Activated T-cell treated with anti-CD3 and anti-CD28 coated beads for 24 hours (primary cell): ENCODE data around the gene GJA10.
"Not testable (repeated sequence)": the region's sequence is repeated elsewhere in the genome, so short reads cannot be mapped to it uniquely, and the experiment has no call there.

Experiments used
- DNase-seq: peaks from one replicate; pipeline ENCODE4 v3.0.0-alpha.2; 2020; ENCODE audit warnings: low read depth

Gene GJA10

DNA sequence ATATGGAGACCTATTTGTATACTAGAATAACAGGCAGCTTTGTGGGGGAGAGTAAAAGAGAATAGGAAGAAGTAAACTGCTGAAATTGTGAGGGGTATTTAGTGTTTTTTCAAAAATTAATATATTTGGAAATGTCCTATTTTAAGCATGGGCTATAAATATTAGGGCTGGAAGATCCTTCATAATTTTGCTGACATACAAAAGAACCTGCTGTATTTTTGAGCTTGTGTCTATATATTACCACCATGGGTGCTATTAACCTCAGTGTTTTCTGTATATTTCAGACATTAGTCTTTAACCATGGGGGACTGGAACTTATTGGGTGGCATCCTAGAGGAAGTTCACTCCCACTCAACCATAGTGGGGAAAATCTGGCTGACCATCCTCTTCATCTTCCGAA, at the start of gene GJA10:
TSS of gene GJA10 (plus strand) at position 301 of the 400 bp plus-strand sequence. CDS start at position 301, 0 bp downstream.
- DNase-seq, result no peak

DNA sequence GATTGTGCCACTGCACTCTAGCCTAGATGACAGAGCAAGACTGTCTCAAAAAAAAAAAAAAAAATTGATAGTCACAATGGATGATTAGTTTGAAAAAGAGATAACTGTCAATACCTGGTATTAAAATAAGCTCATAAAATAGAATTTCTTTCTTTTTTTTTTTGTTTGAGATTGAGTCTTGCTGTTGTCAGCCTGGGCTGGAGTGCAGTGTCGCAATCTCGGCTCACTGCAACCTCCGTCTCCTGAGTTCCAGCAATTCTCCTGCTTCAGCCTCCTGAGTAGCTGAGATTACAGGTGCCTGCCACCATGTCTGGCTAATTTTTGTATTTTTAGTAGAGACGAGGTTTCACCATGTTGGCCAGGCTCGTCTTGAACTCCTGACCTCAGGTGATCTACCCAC, 46.8 kb upstream of the GJA10 start:
- not testable (repeated sequence) for DNase-seq

DNA sequence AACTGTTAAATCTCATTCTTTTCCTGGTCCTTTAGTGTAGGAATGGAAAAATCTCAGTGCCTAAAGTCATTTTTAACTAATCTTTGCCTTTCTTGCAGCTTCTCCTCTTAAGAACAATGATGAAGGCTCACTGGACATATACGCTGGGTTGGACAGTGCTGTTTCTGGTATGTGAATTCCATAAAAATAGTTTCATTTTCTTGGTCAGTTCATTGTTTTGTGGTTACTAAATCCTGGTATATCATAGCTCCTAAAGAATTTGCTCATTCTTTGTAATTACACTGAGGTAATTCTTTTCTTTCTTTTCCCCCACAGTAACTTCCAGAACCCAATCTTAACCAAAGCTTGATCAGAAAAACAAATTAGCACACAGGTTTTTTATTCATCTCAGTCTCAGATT, 41.2 kb upstream of the GJA10 start:
- no peak for DNase-seq

DNA sequence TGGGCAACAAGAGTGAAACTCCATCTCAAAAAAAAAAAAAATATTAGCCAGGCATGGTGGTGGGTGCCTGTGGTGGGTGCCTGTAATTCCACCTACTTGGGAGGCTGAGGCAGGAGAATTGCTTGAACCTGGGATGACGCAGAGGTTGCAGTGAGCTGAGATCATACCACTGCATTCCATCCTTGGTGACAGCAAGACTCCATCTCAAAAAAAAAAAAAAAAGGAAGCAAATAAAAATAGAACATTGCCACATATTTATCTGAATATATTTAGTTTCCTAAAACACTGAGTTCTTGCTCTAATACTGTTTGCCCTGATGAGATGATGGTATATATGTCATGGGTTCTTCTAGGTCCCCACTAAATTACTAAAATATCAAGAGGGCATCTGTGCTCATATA, 36.2 kb upstream of the GJA10 start:
- no peak for DNase-seq

DNA sequence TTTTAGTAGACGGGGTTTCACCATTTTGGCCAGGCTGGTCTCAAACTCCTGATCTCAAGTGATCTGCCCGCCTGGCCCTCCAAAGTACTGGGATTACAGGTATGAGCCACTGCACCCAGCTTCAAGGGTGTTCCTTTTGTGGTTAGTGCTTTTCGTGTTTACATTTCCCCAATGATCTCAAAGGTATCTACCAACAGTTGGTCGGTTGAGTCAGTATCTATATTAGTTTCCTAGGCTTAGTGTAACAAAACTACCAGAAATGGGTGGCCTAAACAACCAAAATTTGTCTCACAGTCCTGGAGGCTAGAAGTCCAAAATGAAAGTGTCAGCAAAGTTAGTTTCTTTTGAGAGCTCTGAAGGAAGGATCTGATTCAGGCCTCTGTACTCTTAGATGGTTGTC, 34.5 kb upstream of the GJA10 start:
- DNase-seq, result no peak

- no peak for DNase-seq
These were observed 32.0 kb upstream of the GJA10 start for GRCh38 chr6:89862273-89862672.

DNA sequence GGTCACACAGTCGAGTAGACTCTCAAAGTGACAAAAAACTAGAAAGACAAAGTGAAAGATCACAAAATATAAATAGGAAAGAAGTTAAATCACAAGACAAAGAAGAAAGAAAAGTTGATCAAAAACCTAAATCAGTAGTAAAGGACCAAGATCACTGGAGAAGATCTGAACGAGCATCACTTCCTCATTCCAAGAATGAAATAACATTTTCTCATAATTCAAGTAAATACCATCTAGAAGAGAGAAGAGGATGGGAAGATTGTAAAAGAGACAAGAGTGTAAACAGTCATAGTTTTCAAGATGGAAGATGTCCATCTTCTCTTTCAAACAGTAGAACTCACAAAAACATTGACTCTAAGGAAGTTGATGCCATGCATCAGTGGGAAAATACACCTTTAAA, 31.6 kb upstream of the GJA10 start:
- no peak for DNase-seq

GRCh38 chr6:89866024-89866678, 28.1 kb upstream of the GJA10 start:
- DNase-seq, result no peak

DNA sequence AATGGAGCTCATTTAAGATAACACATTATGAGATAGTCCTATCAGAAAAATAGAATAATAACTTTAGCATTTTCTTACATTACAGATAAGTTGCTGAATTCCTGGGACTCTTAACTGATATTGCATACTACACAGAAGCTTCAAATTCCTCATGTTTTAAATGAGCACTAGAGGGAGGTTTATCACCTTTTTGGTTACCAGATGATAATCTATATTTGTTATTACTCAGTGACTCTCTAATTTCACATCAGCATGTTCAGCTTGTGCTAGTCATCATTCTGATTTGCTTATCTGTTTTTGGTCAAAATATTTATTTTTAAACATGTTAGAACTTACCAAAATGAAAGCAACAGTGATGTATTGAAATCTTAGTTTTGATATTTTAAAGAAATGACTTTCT, 20.5 kb upstream of the GJA10 start:
- DNase-seq, result no peak

- no peak for DNase-seq
These were observed 19.8 kb upstream of the GJA10 start for GRCh38 chr6:89874438-89874837.

GRCh38 chr6:89886378-89887120, 7.7 kb upstream of the GJA10 start:
- DNase-seq, result no peak

GRCh38 chr6:89887452-89888137, 6.7 kb upstream of the GJA10 start:
- no peak for DNase-seq

GRCh38 chr6:89888138-89888514, 6.1 kb upstream of the GJA10 start:
- DNase-seq, result no peak

DNA sequence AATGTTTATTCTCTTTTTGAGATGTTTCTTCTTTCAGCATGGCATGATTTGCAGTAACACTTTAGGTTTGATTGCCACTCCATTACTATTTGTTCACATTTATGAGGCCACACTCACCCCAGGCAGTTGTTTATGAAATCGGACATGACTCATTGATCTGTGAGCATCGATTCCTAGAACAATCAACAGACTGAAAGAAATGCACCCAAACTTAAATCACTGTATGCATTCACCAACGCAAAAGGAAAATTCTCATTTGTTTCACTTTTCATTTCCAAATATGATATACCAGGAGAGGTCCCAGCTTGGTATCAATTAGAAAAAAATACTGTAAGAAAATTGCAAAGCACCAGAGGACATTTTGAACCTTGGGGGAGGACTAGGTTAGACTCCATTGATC, 5.4 kb upstream of the GJA10 start:
- no peak for DNase-seq

GRCh38 chr6:89890845-89891528, 3.3 kb upstream of the GJA10 start:
- not testable (repeated sequence) for DNase-seq

DNA sequence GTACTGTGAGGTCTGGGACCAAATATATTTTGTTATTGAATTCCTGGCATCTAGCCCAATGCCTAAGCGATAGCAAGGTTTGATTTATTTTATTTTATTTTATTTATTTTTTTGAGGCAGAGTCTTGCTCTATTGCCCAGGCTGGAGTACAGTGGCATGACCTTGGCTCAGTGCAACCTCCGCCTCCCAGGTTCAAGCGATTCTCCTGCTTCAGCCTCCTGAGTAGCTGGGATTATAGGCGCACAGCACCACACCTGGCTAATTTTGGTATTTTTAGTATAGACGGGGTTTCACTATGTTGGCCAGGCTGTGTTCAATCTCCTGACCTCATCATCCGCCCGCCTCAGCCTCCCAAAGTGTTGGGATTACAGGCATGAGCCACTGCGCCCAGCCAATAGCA, 1.7 kb upstream of the GJA10 start:
- DNase-seq, result not testable (repeated sequence)

DNA sequence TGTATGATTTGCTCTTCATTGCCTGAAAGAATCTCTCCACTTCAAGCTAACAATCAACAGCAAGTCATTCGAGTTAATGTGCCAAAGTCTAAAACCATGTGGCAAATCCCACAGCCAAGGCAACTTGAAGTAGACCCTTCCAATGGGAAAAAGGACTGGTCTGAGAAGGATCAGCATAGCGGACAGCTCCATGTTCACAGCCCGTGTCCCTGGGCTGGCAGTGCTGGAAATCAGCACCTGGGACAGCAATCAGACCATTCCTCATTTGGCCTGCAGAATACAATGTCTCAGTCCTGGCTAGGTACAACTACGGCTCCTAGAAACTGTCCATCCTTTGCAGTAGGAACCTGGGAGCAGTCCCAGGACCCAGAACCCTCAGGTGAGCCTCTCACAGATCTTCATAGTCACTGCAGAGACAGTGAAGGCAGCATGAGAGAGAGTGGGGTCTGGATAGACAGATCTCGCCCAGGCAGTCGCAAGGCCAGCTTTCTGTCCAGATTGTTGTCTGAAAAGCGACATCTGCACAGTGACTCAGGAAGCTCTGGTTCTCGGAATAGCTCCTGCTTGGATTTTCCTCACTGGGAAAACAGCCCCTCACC, 1.1 kb downstream of the GJA10 start:
- DNase-seq, result no peak

DNA sequence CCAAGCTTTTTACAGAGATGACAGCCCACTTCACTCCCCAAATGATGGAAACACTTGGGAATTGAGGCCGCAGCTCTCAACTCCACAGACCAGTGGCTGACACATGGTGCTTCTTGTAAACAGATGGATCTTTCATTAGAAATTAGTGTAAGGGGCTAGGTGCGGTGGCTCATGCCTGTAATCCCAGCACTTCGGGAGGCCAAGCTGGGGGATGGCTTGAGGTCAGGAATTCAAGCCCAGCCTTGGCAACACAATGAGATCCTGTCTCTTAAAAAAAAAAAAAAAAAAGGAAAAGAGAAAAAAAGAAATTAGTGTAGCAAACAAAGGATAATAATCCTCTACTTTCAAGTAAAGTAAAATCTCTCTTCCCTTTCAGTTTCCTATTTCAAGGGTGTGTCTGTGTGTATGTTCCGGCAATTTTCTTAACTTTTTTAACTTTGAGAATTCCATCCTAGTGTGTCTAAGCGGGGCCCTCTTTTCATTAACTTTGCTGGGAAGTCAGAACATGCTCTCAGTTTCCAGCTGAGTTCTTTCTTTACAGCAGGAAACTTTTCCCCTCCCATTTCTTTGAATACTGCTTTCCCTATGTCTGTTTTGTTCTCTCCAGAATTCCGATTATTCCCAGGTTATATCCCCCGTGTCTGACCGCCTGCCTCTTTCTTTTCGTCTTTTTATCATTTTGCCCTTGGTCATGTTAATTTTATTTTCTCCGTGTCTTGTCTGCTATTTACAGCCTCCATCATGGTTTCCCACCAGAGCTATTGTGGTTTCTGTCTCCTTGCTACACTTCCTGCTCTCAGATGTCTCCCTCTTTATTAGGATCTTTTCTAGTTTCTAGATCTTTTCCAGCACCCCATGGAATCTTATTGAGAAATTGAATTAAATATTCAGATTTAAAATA, 16.0 kb downstream of the GJA10 start:
- not testable (repeated sequence) for DNase-seq

DNA sequence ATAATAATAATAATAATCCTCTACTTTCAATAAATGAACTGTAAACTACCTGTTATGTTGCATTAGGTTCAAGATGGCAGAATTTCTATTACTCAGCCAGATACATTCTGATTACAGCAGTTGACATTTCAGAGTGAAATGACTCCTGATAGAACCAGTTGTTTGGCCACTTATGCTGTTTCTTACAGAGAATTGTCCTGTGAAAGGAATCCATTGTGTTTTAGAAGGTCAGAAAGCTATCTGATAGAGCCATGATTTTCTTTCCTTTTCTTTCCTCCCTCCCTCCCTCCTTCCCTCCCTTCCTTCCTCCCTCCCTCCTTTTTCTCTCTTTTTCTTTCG, 16.6 kb downstream of the GJA10 start:
- DNase-seq, result no peak

DNA sequence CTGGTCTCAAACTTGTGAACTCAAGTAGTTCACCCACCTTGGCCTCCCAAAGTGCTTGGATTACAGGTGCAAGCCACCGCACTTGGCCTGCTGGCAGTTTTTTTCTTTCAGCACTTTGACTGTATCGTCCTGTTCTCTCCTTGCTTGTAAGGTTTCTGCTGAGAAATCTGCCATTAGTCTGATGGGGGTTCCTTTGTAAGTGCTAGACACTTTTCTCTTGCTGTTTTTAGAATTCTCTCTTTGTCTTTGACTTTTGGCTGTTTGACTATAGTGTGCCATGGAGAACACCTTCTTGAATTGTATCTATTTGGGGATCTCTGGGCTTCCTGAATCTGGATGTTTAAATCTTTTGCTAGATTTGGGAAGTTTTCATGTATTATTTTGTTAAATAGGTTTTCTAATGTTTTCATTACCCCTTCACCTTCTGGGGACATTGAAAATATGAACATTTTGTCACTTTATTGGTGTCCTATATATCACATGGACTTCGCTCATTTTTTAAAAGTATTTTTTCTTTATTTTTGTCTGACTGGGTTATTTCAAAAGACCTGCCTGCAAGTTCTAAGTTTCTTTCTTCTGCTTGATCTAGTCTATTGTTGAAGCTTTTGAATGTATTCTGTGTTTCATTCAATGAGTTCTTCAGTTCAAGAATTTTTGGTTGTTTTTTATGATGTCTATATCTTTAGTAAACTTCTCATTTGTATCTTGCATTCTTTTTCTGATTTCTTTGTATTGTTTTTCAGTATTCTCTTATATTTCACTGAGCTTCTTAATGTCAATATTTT, 22.1 kb downstream of the GJA10 start:
- DNase-seq, result no peak

DNA sequence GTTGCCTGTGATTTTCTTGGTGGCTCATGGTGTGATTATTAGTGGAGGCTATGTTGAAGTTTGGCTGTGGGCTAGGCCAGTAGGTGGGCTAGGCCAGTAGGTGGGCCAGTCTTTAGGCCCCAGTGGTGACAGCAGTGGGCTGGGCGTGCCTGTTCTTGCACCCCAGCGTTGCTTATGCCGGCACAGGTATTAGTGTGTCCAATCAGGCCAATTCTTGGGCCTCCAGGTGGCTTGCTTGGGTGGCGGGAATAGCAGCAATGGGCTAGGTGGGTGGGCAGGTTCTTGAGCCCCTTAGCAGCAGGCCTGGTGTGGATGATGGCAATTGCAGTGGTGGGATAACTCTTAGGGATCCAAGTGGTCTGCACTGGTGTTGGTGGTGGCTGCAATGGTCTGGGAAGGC, 22.9 kb downstream of the GJA10 start:
- DNase-seq, result no peak
